Measurements from ENCODE around the gene BOC. TPM values are rescaled to one million over a fixed set of nuclear protein-coding genes. Genes with fewer than 3 reads are reported as not detected.

The BOC gene
- total RNA-seq, 2 experiments from 2014 or later = 0.03 TPM; not detected in 1

- H4K20me1 ChIP-seq (ENCODE audit: insufficient read depth, low read length) = no peaks in the 10 kb centered on the region
- no peaks in the 10 kb centered on the region for H3K9me3 ChIP-seq (ENCODE audit: low read length)
- no peaks in the 10 kb centered on the region for H3K4me1 ChIP-seq (ENCODE audit: insufficient read depth, low read length, poor library complexity, severe bottlenecking)
- H3K9me2 ChIP-seq (ENCODE audit: insufficient read depth, low read length) = no peaks in the 10 kb centered on the region
- no peaks in the 10 kb centered on the region for H3K79me2 ChIP-seq (ENCODE audit: insufficient read depth, low read depth, low read length)
- no peaks in the 10 kb centered on the region for H3K36me3 ChIP-seq (ENCODE audit: insufficient read depth, low read length)
- no peak overlapping the region for H3K27ac ChIP-seq (ENCODE audit: low read depth, low read length, poor library complexity, severe bottlenecking)
- intact Hi-C loops (cut with micrococcal nuclease; ENCODE audit: unreplicated experiment) = no loop called here
- no peak for DNase-seq (ENCODE audit: low spot score)
- H2AFZ ChIP-seq (ENCODE audit: low read length) = no peak overlapping the region
- TF ChIP-seq CTCF (conservative IDR thresholded peaks at IDR 0.05; ENCODE audit: low read length) (no peak), EZH2phosphoT487 (IDR thresholded peaks at IDR 0.05; ENCODE audit: borderline replicate concordance, low read depth, low read length) (no peak)
- no peak overlapping the region for H3K4me3 ChIP-seq (ENCODE audit: low read depth, low read length, poor library complexity, severe bottlenecking)
- ChIA-PET CTCF (ENCODE audit: unreplicated experiment) (no interaction called here), POLR2A (no interaction called here)
- no TSS peak for BruUV-seq (replicated peaks)
- no peak overlapping the region for H3K4me2 ChIP-seq (ENCODE audit: low read length)
These were observed 48.2 kb upstream of the BOC start for GRCh38 chr3:113163152-113163551.

- H3K9me3 ChIP-seq (ENCODE audit: low read length) = no peaks in the 10 kb centered on the region
- H3K4me1 ChIP-seq (ENCODE audit: insufficient read depth, low read length, poor library complexity, severe bottlenecking) = no peaks in the 10 kb centered on the region
- H3K9me2 ChIP-seq (ENCODE audit: insufficient read depth, low read length) = no peaks in the 10 kb centered on the region
- no TSS peak for BruUV-seq (replicated peaks)
- no peaks in the 10 kb centered on the region for H4K20me1 ChIP-seq (ENCODE audit: insufficient read depth, low read length)
- H3K27ac ChIP-seq (ENCODE audit: low read depth, low read length, poor library complexity, severe bottlenecking) = no peak overlapping the region
- no peak for TF ChIP-seq CTCF (conservative IDR thresholded peaks at IDR 0.05; ENCODE audit: low read length)
- TF ChIP-seq EZH2phosphoT487 (IDR thresholded peaks at IDR 0.05; ENCODE audit: borderline replicate concordance, low read depth, low read length) = no peak
- ChIA-PET CTCF (ENCODE audit: unreplicated experiment) (interaction anchor here (0.6 kb wide), 1 partner anchor 93 kb away, joined by 5 read pairs; no protein-coding TSS in a partner anchor), POLR2A (no interaction called here)
- H3K4me3 ChIP-seq (ENCODE audit: low read depth, low read length, poor library complexity, severe bottlenecking) = no peak overlapping the region
- intact Hi-C loops (cut with micrococcal nuclease; ENCODE audit: unreplicated experiment) = no loop called here
- H3K36me3 ChIP-seq (ENCODE audit: insufficient read depth, low read length) = no peaks in the 10 kb centered on the region
- H3K79me2 ChIP-seq (ENCODE audit: insufficient read depth, low read depth, low read length) = no peaks in the 10 kb centered on the region
- no peak overlapping the region for H2AFZ ChIP-seq (ENCODE audit: low read length)
- no peak overlapping the region for H3K4me2 ChIP-seq (ENCODE audit: low read length)
- DNase-seq (ENCODE audit: low spot score) = no peak
These were observed 45.5 kb upstream of the BOC start for GRCh38 chr3:113165841-113166240.

GRCh38 chr3:113166357-113166718 is 45.0 kb upstream of the BOC start:
- H3K4me2 ChIP-seq (ENCODE audit: low read length) = no peak overlapping the region
- no peaks in the 10 kb centered on the region for H3K79me2 ChIP-seq (ENCODE audit: insufficient read depth, low read depth, low read length)
- DNase-seq (ENCODE audit: low spot score) = no peak
- H3K27ac ChIP-seq (ENCODE audit: low read depth, low read length, poor library complexity, severe bottlenecking) = no peak overlapping the region
- no peak overlapping the region for H2AFZ ChIP-seq (ENCODE audit: low read length)
- H3K36me3 ChIP-seq (ENCODE audit: insufficient read depth, low read length) = no peaks in the 10 kb centered on the region
- TF ChIP-seq CTCF (conservative IDR thresholded peaks at IDR 0.05; ENCODE audit: low read length) (no peak), EZH2phosphoT487 (IDR thresholded peaks at IDR 0.05; ENCODE audit: borderline replicate concordance, low read depth, low read length) (no peak)
- H3K4me3 ChIP-seq (ENCODE audit: low read depth, low read length, poor library complexity, severe bottlenecking) = no peak overlapping the region
- ChIA-PET POLR2A (no interaction called here), CTCF (ENCODE audit: unreplicated experiment) (interaction anchor here (0.6 kb wide), 1 partner anchor 93 kb away, joined by 5 read pairs; no protein-coding TSS in a partner anchor)
- no peaks in the 10 kb centered on the region for H3K9me3 ChIP-seq (ENCODE audit: low read length)
- no peaks in the 10 kb centered on the region for H3K4me1 ChIP-seq (ENCODE audit: insufficient read depth, low read length, poor library complexity, severe bottlenecking)
- intact Hi-C loops (cut with micrococcal nuclease; ENCODE audit: unreplicated experiment) = no loop called here
- BruUV-seq (replicated peaks) = no TSS peak
- no peaks in the 10 kb centered on the region for H3K9me2 ChIP-seq (ENCODE audit: insufficient read depth, low read length)
- H4K20me1 ChIP-seq (ENCODE audit: insufficient read depth, low read length) = no peaks in the 10 kb centered on the region

Data from OCI-LY7 (cell line).